Measurements from ENCODE around the gene AFF3. TPM values are rescaled to one million over a fixed set of nuclear protein-coding genes. Genes with fewer than 3 reads are reported as not detected.
A peak's percentile ranks its signal among the peaks of the same experiment; 100 is the strongest.

Gene AFF3
- total RNA-seq, 1 experiment from 2014 or later, result 4.2 TPM

DNA sequence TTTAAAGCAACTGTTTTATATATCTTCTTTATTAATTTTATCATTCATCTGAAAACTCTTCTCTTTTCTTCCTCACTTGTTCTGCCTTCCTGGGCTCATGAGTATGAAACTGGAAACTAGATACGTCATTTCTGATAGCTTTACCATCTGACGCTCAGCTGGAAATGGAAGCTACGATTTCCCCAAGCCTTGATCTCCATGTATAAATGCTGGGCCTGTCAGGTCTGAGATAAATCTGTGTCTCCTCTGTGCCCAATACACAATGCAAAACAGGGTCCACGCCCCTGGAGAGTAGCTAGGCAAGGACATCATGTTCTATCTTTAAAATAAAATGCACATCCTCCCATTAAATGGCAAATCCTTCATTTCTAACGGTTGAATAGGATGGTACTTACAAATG, 238.4 kb downstream of the AFF3 start:
- DNase-seq (ENCODE audit: low read depth, low spot score), result no peak
- in situ Hi-C loops (cut with HindIII; ENCODE audit: low pct_unique_long_range_greater_than_20kb, low sequenced_read_pairs), result no loop called here

DNA sequence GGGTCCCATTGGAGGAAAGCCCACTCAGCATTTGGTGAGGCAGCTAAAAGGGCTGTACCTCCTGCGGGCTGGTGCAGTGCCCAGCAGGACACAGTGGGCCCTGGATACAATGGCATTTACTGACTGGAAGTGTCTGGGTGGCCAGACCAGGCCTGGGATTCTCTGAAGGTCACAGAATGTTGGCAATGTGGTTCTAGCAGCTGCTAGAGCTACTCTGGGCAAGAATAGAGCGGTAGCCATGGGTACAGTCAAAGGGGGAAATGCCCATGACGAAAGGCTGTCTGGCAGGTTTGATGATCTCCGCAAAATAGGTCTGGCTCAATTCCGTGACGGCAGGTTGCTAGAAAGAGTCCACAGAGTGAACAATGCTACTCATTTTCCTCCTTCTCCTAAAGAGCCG, 241.8 kb downstream of the AFF3 start:
- in situ Hi-C loops (cut with HindIII; ENCODE audit: low pct_unique_long_range_greater_than_20kb, low sequenced_read_pairs), result no loop called here
- DNase-seq (ENCODE audit: low read depth, low spot score), result no peak

DNA sequence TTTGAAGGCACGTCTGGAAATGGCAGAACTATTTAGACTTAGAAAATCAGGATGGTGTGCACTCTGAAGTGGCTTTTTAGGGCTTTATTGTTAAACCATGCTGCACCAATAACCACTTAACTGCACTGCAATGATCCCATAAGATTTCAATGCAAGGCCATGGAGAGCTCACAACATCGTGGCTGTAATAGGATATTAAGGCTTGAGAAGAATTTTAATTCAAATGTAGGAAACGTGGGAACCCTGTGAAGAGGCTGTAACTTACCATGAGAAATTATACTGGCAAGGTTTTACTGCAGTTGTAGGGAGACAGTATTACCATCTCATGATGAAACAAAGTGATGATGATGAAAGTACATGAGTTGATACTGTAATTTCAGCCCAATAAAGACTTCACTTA, 242.5 kb downstream of the AFF3 start:
- in situ Hi-C loops (cut with HindIII; ENCODE audit: low pct_unique_long_range_greater_than_20kb, low sequenced_read_pairs), result no loop called here
- DNase-seq (ENCODE audit: low read depth, low spot score), result no peak

DNA sequence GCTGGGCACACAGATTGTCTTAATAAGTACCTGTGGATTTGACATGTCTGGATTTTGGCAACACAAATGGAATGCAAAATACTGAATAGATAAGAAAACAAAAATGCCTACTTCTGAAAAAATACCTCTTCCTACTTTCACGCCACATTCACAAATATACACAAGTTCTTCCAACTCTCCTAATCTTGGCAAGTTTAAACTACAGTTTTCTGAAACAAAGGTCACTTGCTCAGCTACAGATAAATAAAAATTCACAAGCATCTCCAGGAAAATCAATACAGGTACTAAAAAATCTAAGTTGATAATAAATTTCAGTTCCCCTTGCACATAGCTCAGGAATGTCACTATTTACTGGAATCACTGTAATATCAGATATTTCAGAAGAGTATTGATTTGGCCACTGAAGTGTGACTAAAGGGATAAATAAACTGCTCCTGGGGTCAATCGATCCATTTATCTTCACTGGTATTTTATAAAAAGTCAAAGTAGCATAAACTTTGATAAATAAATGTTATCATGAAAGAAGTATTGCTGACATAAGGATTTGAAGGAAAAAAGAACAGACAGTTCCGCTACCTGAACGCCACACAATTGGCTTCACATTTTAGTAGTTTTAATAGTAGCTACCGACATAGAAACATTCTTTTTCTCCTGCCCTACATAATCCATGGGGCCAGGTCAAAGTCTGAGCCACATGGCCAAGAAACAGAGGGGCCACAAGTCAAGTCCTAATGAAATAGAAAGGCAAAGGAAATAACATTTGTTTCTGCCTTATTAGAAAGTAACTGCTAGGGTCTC, 243.1 kb downstream of the AFF3 start:
- no peak for DNase-seq (ENCODE audit: low read depth, low spot score)
- in situ Hi-C loops (cut with HindIII; ENCODE audit: low pct_unique_long_range_greater_than_20kb, low sequenced_read_pairs), result no loop called here

DNA sequence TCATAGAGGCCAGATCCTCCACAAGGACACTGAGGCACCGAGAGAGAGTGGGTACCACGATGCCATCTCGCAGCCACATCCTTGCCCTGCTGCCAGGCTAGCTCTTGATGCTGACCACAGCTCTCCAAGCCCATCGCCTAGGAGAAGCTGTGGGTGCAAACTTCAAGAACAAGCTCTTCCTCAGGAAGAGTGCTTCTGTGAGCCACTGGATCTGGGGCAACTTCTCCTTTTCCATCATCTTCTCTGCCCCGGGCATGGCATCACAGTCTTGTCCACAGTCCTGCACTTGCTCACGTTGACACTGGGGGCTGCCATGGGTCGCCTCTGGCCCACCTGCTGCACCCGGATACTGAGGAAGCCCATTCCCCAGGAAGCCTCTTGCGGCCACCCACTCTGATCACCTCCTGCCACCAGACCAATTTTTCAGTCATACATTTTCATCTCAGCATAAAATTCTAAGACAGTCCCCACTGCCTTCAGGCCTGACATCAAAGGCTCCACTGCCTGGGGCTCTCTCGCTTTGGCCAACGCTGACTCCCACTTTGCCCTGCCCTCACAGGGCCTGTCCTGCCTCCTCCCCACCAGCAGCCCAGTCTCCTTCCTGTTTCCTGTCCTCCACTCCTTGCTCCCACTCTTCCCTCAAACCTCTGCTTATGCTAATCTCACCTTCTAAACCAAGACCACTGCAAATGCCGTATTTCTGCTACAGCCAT, 243.9 kb downstream of the AFF3 start:
- in situ Hi-C loops (cut with HindIII; ENCODE audit: low pct_unique_long_range_greater_than_20kb, low sequenced_read_pairs), result no loop called here
- no peak for DNase-seq (ENCODE audit: low read depth, low spot score)

DNA sequence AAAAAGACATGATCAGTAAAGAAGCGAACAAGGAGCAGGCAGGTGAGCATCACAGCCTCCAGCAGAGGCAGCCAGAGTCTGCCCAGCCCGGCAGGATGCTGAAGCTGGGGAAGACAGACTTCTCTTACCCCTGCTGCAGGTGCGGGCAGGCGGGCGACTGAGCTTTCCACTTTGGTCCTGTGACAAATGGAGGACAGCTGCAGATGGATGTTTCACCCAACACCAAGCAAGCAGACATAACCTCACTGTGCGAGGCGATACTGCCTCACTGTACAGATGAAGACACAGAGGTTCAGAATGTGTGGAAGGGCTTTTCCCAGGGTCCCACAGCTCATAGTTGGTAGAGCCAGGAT, 251.0 kb downstream of the AFF3 start:
- in situ Hi-C loops (cut with HindIII; ENCODE audit: low pct_unique_long_range_greater_than_20kb, low sequenced_read_pairs), result no loop called here
- no peak for DNase-seq (ENCODE audit: low read depth, low spot score)

DNA sequence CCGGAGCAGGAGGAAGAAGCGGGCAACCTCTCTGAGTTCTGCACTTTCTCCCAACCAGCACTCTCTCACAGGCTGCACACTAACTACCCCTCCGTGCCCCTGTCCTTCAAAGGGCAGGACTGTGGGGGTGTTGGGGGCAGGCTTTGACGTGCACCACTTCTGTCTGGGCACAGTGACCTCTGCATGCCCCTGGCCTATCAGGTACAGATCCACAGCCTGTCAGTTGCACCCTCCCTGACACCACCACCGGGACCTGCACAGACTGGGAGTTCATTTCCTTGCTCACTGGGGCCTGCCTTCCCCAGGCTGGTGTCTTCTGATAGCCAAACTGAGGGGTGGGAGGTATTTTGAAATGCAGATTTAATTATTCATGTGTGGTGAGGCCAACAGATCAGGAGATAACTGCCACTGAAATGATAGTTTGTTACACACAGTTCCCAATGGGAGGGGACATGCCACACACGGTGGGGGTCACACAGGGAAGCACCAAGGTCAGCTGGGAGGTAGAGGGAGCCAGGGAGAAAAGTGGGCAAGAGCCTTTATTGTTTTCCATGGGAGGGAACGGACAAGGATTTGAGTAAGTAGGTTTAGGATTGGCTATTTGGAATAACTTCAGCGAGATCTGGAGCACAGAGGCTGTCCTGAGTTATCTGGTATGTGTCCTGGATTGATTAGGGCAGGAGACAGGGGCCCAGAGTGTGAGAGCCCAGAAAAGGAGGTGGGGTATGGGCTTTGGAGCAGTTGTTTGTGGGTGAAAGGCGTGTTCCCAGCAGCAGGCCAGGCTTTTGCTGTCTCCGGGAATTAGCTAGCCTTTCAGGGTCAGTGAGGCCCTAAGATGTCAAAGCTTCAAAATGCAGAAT, 251.6 kb downstream of the AFF3 start:
- DNase-seq (ENCODE audit: low read depth, low spot score), result no peak
- in situ Hi-C loops (cut with HindIII; ENCODE audit: low pct_unique_long_range_greater_than_20kb, low sequenced_read_pairs), result no loop called here

DNA sequence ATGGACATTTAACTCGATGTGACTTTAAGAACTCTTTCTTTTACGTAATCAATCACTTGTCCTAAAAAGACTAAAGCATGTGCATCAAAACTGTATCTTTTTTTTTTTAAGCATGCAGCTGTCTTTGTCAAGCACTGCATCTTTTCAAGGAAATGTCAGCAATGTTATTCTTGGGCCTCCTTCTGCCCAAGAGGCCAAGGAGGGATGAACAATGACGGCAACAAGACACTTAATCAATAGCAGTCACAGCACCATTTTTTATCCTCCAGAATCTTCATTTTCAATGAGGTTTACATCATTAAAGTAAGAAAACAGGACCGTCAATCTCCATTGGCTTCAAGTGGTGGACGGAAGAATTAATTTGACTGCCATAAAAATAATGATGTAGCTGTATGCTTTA, 253.8 kb downstream of the AFF3 start:
- DNase-seq (ENCODE audit: low read depth, low spot score), result no peak
- in situ Hi-C loops (cut with HindIII; ENCODE audit: low pct_unique_long_range_greater_than_20kb, low sequenced_read_pairs), result no loop called here

DNA sequence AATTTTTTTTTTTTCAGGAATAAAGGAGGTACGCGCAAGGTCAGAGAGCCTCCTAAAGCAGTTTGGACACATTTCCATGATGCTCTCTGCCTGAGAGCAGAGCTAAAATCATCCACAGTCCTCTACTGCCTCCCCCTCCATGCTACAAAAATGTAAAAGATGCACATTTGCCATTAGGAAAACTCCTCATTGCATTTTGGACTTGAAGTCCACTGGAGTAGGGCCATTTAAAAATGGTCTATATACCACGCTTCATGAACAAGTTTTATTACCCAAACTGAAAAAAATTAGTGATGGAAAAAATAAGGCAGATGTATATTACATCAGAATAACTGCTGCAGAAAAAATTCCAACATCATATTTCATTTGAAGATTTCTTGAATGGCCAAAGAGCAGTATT, 256.0 kb downstream of the AFF3 start:
- in situ Hi-C loops (cut with HindIII; ENCODE audit: low pct_unique_long_range_greater_than_20kb, low sequenced_read_pairs), result no loop called here
- no peak for DNase-seq (ENCODE audit: low read depth, low spot score)

DNA sequence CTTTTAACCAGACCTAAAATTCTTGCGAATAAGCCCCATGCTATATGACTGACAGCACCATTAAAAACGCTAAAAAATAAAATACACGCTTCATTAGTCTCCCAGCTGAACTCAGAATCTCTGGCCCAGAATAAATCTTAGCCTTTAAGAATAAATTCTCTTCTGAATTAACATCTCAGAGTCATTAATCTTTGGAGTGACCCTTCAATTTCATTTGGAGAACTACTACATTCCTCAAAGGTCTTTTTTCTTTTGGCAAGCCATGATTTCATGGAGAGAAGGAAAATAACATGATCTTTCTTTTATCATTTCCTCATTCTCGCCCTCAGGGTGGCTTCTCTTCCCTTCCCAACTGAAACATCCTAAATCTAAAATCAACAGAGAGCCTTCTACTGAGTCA, 259.0 kb downstream of the AFF3 start:
- in situ Hi-C loops (cut with HindIII; ENCODE audit: low pct_unique_long_range_greater_than_20kb, low sequenced_read_pairs), result no loop called here

DNA sequence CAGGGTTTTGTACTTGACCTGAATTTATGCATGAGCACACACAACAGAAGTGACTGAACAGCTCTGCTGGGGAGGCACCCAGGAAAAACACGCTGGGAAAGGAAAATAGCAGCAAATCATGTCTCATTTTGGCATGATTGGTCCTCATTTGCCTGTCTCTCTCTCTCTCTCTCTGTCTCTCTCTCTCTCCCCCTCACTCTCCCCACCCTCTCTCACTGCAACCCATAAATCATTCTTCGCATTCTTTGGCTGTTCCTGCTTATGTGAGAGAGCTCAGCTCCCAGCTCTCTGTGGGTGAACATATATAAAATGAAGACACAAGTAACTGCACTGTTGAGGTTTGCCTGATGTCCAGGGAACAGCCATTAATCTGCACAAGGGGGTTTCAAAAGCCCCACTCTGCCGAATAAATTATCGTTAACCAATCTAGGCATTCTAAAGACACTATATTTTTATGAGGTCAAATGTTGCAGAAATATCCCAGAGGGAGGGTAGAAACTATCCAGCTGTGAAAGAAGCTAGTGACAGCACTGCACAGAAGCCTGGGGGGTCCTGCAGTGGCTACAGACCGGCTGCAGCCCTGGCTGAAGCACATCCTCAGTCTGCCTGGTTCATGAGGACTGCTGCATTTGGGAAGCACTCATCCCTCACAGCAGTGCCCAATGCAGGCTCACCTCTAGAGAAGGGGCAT, 260.3 kb downstream of the AFF3 start:
- DNase-seq (ENCODE audit: low read depth, low spot score), result peak; percentile 65
- in situ Hi-C loops (cut with HindIII; ENCODE audit: low pct_unique_long_range_greater_than_20kb, low sequenced_read_pairs), result no loop called here

More for the DNA sequence above, 259.0 kb downstream of the AFF3 start:
- peak; percentile 30 for DNase-seq (ENCODE audit: low read depth, low spot score)

DNA sequence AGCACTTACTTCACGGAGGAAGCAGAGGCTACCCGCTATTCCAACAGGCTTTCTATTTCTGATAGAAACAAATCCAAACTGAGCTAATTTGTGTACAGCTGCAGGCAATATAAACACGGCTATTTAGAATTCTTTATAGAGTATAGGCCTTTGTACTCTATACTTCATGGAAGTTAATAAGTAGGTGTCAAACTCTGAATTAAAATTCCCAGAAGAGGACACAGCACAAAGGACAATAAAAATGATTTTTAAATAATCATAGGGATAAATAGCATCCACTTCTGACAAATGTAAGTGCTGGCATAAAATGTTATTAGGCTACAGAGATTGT, 261.5 kb downstream of the AFF3 start:
- in situ Hi-C loops (cut with HindIII; ENCODE audit: low pct_unique_long_range_greater_than_20kb, low sequenced_read_pairs), result no loop called here
- DNase-seq (ENCODE audit: low read depth, low spot score), result no peak

DNA sequence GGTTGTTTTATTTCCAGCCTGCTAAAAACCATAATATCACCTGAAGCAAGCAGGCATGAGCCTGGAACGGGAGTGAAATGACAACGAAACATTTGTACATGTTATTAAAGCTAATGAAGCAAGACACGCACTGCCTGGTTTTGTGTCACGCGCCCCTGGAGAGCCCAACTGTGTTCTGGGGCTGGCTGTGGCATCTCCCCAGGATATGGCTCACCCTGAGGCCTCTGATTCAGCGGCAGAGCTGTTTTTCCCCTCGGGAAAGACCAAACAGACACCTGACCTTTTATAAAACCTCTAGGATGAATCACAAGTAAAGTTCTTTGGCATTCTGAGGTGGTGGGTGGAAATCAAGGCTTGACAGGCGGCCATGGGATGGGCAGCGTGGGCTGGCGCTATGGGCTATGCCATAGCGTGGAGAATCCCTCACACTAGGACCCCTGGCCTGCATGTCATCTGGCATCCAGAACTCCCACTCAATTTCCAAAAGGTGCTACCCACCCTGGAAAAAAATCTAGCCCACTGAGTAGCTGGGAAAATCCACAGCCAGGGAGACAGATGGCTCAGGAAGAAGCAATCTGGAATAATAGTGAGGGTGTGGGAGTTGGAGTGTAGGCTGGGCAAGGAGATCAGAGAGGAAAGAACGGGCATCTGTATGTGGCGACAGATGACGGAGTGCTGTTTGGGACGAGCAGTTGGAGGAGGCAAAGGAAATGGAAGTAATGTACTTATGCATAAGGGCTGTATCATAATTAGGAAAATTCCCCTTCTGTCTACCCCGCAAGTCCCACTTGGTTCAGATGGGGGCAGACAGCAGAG, 262.0 kb downstream of the AFF3 start:
- in situ Hi-C loops (cut with HindIII; ENCODE audit: low pct_unique_long_range_greater_than_20kb, low sequenced_read_pairs), result no loop called here
- peak; percentile 84 for DNase-seq (ENCODE audit: low read depth, low spot score)

DNA sequence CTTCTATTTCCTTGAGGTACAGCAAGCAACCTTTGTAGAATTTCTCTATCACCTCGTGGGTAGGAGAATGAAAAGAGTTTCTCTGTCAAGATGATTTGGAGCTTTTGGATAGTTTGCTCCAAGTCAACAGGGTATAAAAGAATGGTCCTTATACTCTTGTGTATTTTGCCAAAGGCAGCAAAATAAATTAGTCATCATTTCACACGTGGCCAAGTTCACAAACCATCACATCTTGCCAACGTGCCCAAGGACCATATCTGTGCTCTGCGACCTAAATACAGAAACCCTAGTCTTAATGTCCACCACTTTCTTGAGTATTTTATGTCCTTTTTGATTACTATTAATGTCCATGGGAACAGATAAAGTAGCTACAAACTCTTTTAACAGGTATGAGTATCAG, 262.9 kb downstream of the AFF3 start:
- in situ Hi-C loops (cut with HindIII; ENCODE audit: low pct_unique_long_range_greater_than_20kb, low sequenced_read_pairs), result no loop called here
- peak; percentile 65 for DNase-seq (ENCODE audit: low read depth, low spot score)

DNA sequence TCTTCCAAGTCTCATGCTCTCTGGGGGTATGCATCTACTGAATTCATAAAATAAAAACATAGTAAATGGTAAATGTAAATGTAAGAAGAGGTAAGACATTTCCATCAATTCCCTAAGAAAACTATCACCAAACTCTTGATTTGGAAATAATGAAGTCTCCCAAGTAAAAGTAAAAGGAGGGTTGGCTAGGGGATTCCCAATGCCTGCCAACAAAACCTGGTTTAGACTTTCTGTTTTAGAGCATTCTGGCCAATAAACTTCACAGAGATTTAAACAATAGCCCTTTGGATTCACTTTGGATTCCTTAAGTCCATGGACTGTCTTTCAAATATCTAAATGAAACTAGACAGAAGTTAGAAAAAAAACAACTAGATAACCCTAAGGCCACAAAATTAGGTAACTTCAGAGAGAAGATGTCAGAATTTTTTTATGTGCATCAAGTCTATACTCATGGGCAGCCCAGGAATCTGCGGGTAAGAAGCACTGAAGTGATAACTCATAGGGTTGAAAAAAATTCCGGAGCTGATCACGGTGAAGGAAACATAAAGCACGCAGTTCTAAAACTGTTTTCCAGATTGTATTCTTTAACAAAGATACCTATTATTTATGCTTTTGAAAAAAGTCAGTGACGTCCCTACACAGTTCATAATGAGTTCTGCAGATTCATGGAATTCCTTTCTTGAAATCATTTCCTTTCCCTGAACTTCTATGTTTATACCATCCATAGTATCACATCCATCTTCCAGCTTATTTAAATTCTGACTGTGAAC, 263.6 kb downstream of the AFF3 start:
- peak; percentile 97 for DNase-seq (ENCODE audit: low read depth, low spot score)
- in situ Hi-C loops (cut with HindIII; ENCODE audit: low pct_unique_long_range_greater_than_20kb, low sequenced_read_pairs), result no loop called here

DNA sequence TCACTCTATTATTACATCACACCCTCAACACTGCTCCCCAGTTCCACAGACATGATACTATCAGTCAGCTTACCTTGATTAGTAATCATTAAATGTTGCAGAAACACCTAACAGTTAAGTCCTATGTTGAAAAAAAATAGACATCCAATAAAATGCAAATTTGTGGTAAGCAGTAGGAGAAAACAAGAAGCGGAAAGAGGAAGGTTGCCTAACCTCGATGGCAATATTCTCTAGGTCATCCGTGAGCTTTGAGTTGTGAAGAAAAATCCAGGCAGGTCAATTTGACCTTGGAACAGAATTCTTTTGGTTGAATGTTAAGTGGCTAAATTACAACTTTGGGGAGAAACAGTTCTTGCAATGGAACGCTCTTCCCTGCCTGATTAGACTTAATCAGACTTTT, 264.4 kb downstream of the AFF3 start:
- in situ Hi-C loops (cut with HindIII; ENCODE audit: low pct_unique_long_range_greater_than_20kb, low sequenced_read_pairs), result no loop called here
- no peak for DNase-seq (ENCODE audit: low read depth, low spot score)

DNA sequence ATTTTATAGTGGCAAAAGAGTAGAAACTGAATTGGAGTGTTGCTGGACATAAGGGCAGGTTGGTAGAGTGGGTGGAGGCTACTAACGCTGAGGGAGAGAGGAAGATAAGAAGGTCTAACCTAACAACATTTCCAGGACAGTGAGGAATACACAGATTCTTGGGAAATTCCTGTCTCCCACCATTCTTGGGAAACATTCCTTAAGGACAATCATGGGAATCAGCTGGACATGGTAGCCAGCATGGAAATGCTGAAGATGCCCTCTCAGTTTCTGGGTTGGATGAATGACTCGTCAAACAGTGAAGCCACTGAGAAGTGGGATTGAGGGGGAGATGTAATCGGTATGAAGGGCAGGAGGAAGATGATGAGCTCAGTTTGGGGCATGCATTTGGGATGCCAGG, 265.4 kb downstream of the AFF3 start:
- in situ Hi-C loops (cut with HindIII; ENCODE audit: low pct_unique_long_range_greater_than_20kb, low sequenced_read_pairs), result no loop called here
- DNase-seq (ENCODE audit: low read depth, low spot score), result no peak

Data from SK-MEL-5 (cell line).